Muscle of arm (tissue), 12 donors: ENCODE measurements around the gene PRKG1. TPM values are rescaled to one million over a fixed set of nuclear protein-coding genes. Genes with fewer than 3 reads are reported as not detected.

Experiments
- DNase-seq: peaks from one replicate; pipeline ENCODE4 v3.0.0-alpha.2; 2013
- polyA plus RNA-seq, 12 donors: library from polyadenylated mRNA; unstranded; fragments of 120-200 nt; gene quantifications; one replicate each; pipeline ENCODE4 v1.2.1, GENCODE V29; 2013; ENCODE audit not compliant: insufficient read length in 12 of 12

PRKG1 gene
- polyA plus RNA-seq, 12 donors: 26.8 to 335 (median 50.4) TPM

- DNase-seq: peak; percentile 41
These were observed 1.6 kb downstream of the PRKG1 start for GRCh38 chr10:51075873-51076229.

- DNase-seq: peak; percentile 38
These were observed 2.1 kb downstream of the PRKG1 start for GRCh38 chr10:51076299-51076841.

- no peak for DNase-seq
These were observed 2.8 kb downstream of the PRKG1 start for GRCh38 chr10:51077074-51077473.

GRCh38 chr10:51077507-51077906 is 3.2 kb downstream of the PRKG1 start:
- DNase-seq: no peak

GRCh38 chr10:51079331-51079730 is 5.0 kb downstream of the PRKG1 start:
- DNase-seq: no peak

GRCh38 chr10:51079766-51080165 is 5.5 kb downstream of the PRKG1 start:
- no peak for DNase-seq

- DNase-seq: no peak
These were observed 6.2 kb downstream of the PRKG1 start for GRCh38 chr10:51080311-51081006.

- no peak for DNase-seq
These were observed 8.6 kb downstream of the PRKG1 start for GRCh38 chr10:51082857-51083256.

- peak; percentile 29 for DNase-seq
These were observed 9.1 kb downstream of the PRKG1 start for GRCh38 chr10:51083356-51083853.

GRCh38 chr10:51085204-51085603 is 10.9 kb downstream of the PRKG1 start:
- DNase-seq: no peak

- DNase-seq: no peak
These were observed 12.4 kb downstream of the PRKG1 start for GRCh38 chr10:51086710-51087109.

GRCh38 chr10:51087114-51087513 is 12.8 kb downstream of the PRKG1 start:
- no peak for DNase-seq

GRCh38 chr10:51090190-51090589 is 15.9 kb downstream of the PRKG1 start:
- no peak for DNase-seq

GRCh38 chr10:51092402-51092801 is 18.1 kb downstream of the PRKG1 start:
- DNase-seq: peak; percentile 40

GRCh38 chr10:51095444-51095843 is 21.2 kb downstream of the PRKG1 start:
- no peak for DNase-seq

GRCh38 chr10:51097546-51097945 is 23.3 kb downstream of the PRKG1 start:
- no peak for DNase-seq

GRCh38 chr10:51100221-51100620 is 25.9 kb downstream of the PRKG1 start:
- DNase-seq: no peak

GRCh38 chr10:51103554-51104217 is 29.4 kb downstream of the PRKG1 start:
- DNase-seq: no peak

- DNase-seq: no peak
These were observed 32.1 kb downstream of the PRKG1 start for GRCh38 chr10:51106311-51106945.

GRCh38 chr10:51108406-51108805 is 34.1 kb downstream of the PRKG1 start:
- no peak for DNase-seq

- DNase-seq: no peak
These were observed 35.7 kb downstream of the PRKG1 start for GRCh38 chr10:51109801-51110533.

GRCh38 chr10:51112013-51112412 is 37.7 kb downstream of the PRKG1 start:
- DNase-seq: no peak
